Activated naive CD4-positive, alpha-beta T cell treated with anti-CD3 and anti-CD28 coated beads, Interleukin-2, amount 50 U/mL, for 24 hours (primary cell): ENCODE data around the gene NUP42.
"Not testable (repeated sequence)": the region's sequence is repeated elsewhere in the genome, so short reads cannot be mapped to it uniquely, and the experiment has no call there.

ENCODE experiments used
- H3K27ac Mint-ChIP-seq: one replicate; pipeline ENCODE4 v1.8.0; 2021; ENCODE audit warnings: mild to moderate bottlenecking, mixed read lengths
- H3K27me3 Mint-ChIP-seq: one replicate; pipeline ENCODE4 v1.8.0; 2021; ENCODE audit warnings: mixed read lengths
- H3K36me3 Mint-ChIP-seq: one replicate; pipeline ENCODE4 v1.8.0; 2021; ENCODE audit warnings: mixed read lengths
- H3K4me1 Mint-ChIP-seq: one replicate; pipeline ENCODE4 v1.8.0; 2021; ENCODE audit warnings: mixed read lengths
- H3K4me3 Mint-ChIP-seq: one replicate; pipeline ENCODE4 v1.8.0; 2021; ENCODE audit warnings: mild to moderate bottlenecking, mixed read lengths
- H3K9me3 Mint-ChIP-seq: one replicate; pipeline ENCODE4 v1.8.0; 2021; ENCODE audit warnings: mixed read lengths

Gene NUP42

GRCh38 chr7:23184709-23185359 lies 3.0 kb downstream of the NUP42 start:
- H3K4me3 Mint-ChIP-seq = no peak overlapping the region
- no peaks in the 10 kb centered on the region for H3K9me3 Mint-ChIP-seq
- H3K27ac Mint-ChIP-seq = no peak overlapping the region
- H3K27me3 Mint-ChIP-seq = no peaks in the 10 kb centered on the region
- H3K4me1 Mint-ChIP-seq = peaks cover 37% of the 10 kb centered on the region
- H3K36me3 Mint-ChIP-seq = peaks cover 7% of the 10 kb centered on the region

- Mint-ChIP-seq H3K36me3 (peaks cover 10% of the 10 kb centered on the region), H3K27ac (no peak overlapping the region), H3K27me3 (no peaks in the 10 kb centered on the region), H3K9me3 (no peaks in the 10 kb centered on the region), H3K4me1 (peaks cover 33% of the 10 kb centered on the region), H3K4me3 (no peak overlapping the region)
Measured at GRCh38 chr7:23185980-23186379, 4.1 kb downstream of the NUP42 start.

- H3K9me3 Mint-ChIP-seq = no peaks in the 10 kb centered on the region
- peaks cover 16% of the 10 kb centered on the region for H3K36me3 Mint-ChIP-seq
- H3K27me3 Mint-ChIP-seq = no peaks in the 10 kb centered on the region
- H3K27ac Mint-ChIP-seq = no peak overlapping the region
- H3K4me3 Mint-ChIP-seq = no peak overlapping the region
- H3K4me1 Mint-ChIP-seq = peaks cover 10% of the 10 kb centered on the region
Measured at GRCh38 chr7:23191022-23191421, 9.2 kb downstream of the NUP42 start.

GRCh38 chr7:23193650-23194227 lies 11.9 kb downstream of the NUP42 start:
- H3K9me3 Mint-ChIP-seq, H3K27me3 Mint-ChIP-seq, H3K4me1 Mint-ChIP-seq, H3K27ac Mint-ChIP-seq, H3K4me3 Mint-ChIP-seq: not testable (repeated sequence)
- peaks cover 16% of the 10 kb centered on the region for H3K36me3 Mint-ChIP-seq

GRCh38 chr7:23196306-23196705 lies 14.5 kb downstream of the NUP42 start:
- no peaks in the 10 kb centered on the region for H3K27me3 Mint-ChIP-seq
- H3K27ac Mint-ChIP-seq = peak overlapping the region; percentile 60
- H3K36me3 Mint-ChIP-seq = peaks cover 23% of the 10 kb centered on the region
- H3K9me3 Mint-ChIP-seq = no peaks in the 10 kb centered on the region
- no peak overlapping the region for H3K4me3 Mint-ChIP-seq
- no peaks in the 10 kb centered on the region for H3K4me1 Mint-ChIP-seq

GRCh38 chr7:23197745-23198144 lies 15.9 kb downstream of the NUP42 start:
- not testable (repeated sequence) for H3K9me3 Mint-ChIP-seq, H3K4me3 Mint-ChIP-seq, H3K4me1 Mint-ChIP-seq, H3K27ac Mint-ChIP-seq, H3K27me3 Mint-ChIP-seq
- H3K36me3 Mint-ChIP-seq = peaks cover 22% of the 10 kb centered on the region

- Mint-ChIP-seq H3K27ac (no peak overlapping the region), H3K9me3 (no peaks in the 10 kb centered on the region), H3K4me3 (no peak overlapping the region), H3K36me3 (peaks cover 28% of the 10 kb centered on the region), H3K4me1 (peaks cover 1% of the 10 kb centered on the region), H3K27me3 (peaks cover 3% of the 10 kb centered on the region)
Measured at GRCh38 chr7:23200331-23200730, 18.5 kb downstream of the NUP42 start.

- Mint-ChIP-seq H3K36me3 (peaks cover 23% of the 10 kb centered on the region), H3K4me1 (peaks cover 5% of the 10 kb centered on the region), H3K27ac (no peak overlapping the region), H3K4me3 (no peak overlapping the region), H3K27me3 (peaks cover 14% of the 10 kb centered on the region), H3K9me3 (no peaks in the 10 kb centered on the region)
Measured at GRCh38 chr7:23204241-23204640, 22.4 kb downstream of the NUP42 start.

- H3K36me3 Mint-ChIP-seq = peaks cover 16% of the 10 kb centered on the region
- H3K4me3 Mint-ChIP-seq = peak overlapping the region; percentile 64
- no peak overlapping the region for H3K27ac Mint-ChIP-seq
- H3K4me1 Mint-ChIP-seq = peaks cover 5% of the 10 kb centered on the region
- no peaks in the 10 kb centered on the region for H3K9me3 Mint-ChIP-seq
- peaks cover 17% of the 10 kb centered on the region for H3K27me3 Mint-ChIP-seq
Measured at GRCh38 chr7:23205577-23205908, 23.7 kb downstream of the NUP42 start.

GRCh38 chr7:23205909-23206767 lies 24.3 kb downstream of the NUP42 start:
- H3K4me3 Mint-ChIP-seq = peak overlapping the region; percentile 64
- H3K36me3 Mint-ChIP-seq = peaks cover 16% of the 10 kb centered on the region

GRCh38 chr7:23207021-23207420 lies 25.2 kb downstream of the NUP42 start:
- Mint-ChIP-seq H3K9me3 (no peaks in the 10 kb centered on the region), H3K4me1 (peaks cover 5% of the 10 kb centered on the region), H3K4me3 (no peak overlapping the region), H3K36me3 (peaks cover 10% of the 10 kb centered on the region), H3K27me3 (peaks cover 17% of the 10 kb centered on the region), H3K27ac (no peak overlapping the region)

More at GRCh38 chr7:23205909-23206767, 24.3 kb downstream of the NUP42 start:
- H3K27ac Mint-ChIP-seq = no peak overlapping the region
- peaks cover 5% of the 10 kb centered on the region for H3K4me1 Mint-ChIP-seq
- H3K9me3 Mint-ChIP-seq = no peaks in the 10 kb centered on the region
- H3K27me3 Mint-ChIP-seq = peaks cover 17% of the 10 kb centered on the region

- Mint-ChIP-seq H3K36me3 (peaks cover 10% of the 10 kb centered on the region), H3K9me3 (no peaks in the 10 kb centered on the region), H3K4me3 (no peak overlapping the region), H3K27ac (no peak overlapping the region), H3K27me3 (peaks cover 17% of the 10 kb centered on the region), H3K4me1 (peaks cover 5% of the 10 kb centered on the region)
Measured at GRCh38 chr7:23207884-23208283, 26.0 kb downstream of the NUP42 start.

- no peak overlapping the region for H3K27ac Mint-ChIP-seq
- H3K27me3 Mint-ChIP-seq = peaks cover 17% of the 10 kb centered on the region
- peaks cover 10% of the 10 kb centered on the region for H3K36me3 Mint-ChIP-seq
- H3K4me3 Mint-ChIP-seq = no peak overlapping the region
- H3K9me3 Mint-ChIP-seq = no peaks in the 10 kb centered on the region
- peaks cover 5% of the 10 kb centered on the region for H3K4me1 Mint-ChIP-seq
Measured at GRCh38 chr7:23208316-23208715, 26.5 kb downstream of the NUP42 start.

GRCh38 chr7:23210506-23210905 lies 28.7 kb downstream of the NUP42 start:
- Mint-ChIP-seq H3K36me3 (peaks cover 2% of the 10 kb centered on the region), H3K9me3 (no peaks in the 10 kb centered on the region), H3K27ac (no peak overlapping the region), H3K27me3 (peaks cover 12% of the 10 kb centered on the region), H3K4me1 (peaks cover 2% of the 10 kb centered on the region), H3K4me3 (no peak overlapping the region)

GRCh38 chr7:23211589-23211988 lies 29.7 kb downstream of the NUP42 start:
- Mint-ChIP-seq H3K4me1 (no peaks in the 10 kb centered on the region), H3K36me3 (no peaks in the 10 kb centered on the region), H3K27me3 (peaks cover 9% of the 10 kb centered on the region), H3K27ac (no peak overlapping the region), H3K9me3 (no peaks in the 10 kb centered on the region), H3K4me3 (no peak overlapping the region)

- no peak overlapping the region for H3K4me3 Mint-ChIP-seq
- no peaks in the 10 kb centered on the region for H3K36me3 Mint-ChIP-seq
- H3K27ac Mint-ChIP-seq = no peak overlapping the region
- H3K4me1 Mint-ChIP-seq = no peaks in the 10 kb centered on the region
- H3K9me3 Mint-ChIP-seq = no peaks in the 10 kb centered on the region
- H3K27me3 Mint-ChIP-seq = peaks cover 6% of the 10 kb centered on the region
Measured at GRCh38 chr7:23212395-23212794, 30.5 kb downstream of the NUP42 start.
